Adrenal gland (tissue), 12 donors: ENCODE results near the gene FAM83C. TPM values are rescaled to one million over a fixed set of nuclear protein-coding genes. Genes with fewer than 3 reads are reported as not detected.

Source experiments
- DNase-seq, 7 donors: peaks; one replicate each; pipeline ENCODE4 v3.0.0-alpha.2; 2019 to 2020
- H3K27ac ChIP-seq, 5 donors: fragments of 200-600 bp; sonication (generic) in 4 of 5; 1 replicate in 3 of 5; 2 replicates in 2 of 5; pipeline versions ENCODE4 v1.5.1 to v1.8.0; 2016 to 2020; ENCODE audit warnings: mild to moderate bottlenecking in 1 of 5
- H3K27me3 ChIP-seq: fragments of 200-600 bp; 2 replicates; pipeline ENCODE4 v1.8.0; 2021
- H3K36me3 ChIP-seq, 2 donors: fragments of 200-600 bp; replicated peaks in 1 of 2; 1 replicate in 1 of 2; 2 replicates in 1 of 2; pipeline versions ENCODE4 v1.5.1 to v1.8.0; 2018 to 2022
- H3K4me1 ChIP-seq, 2 donors: fragments of 200-600 bp; replicated peaks in 1 of 2; 1 replicate in 1 of 2; 2 replicates in 1 of 2; pipeline versions ENCODE4 v1.5.1 to v1.8.0; 2018 to 2021
- H3K4me3 ChIP-seq, 4 donors: fragments of 200-600 bp; sonication (generic) in 3 of 4; one replicate each; pipeline ENCODE4 v1.5.1; 2016 to 2018
- H3K9me3 ChIP-seq, 3 donors: fragments of 200-600 bp; sonication (generic) in 1 of 3; replicated peaks in 1 of 3; 1 replicate in 2 of 3; 2 replicates in 1 of 3; pipeline versions ENCODE4 v1.5.1 to v1.8.0; 2016 to 2021
- CTCF ChIP-seq, 6 experiments: fragments of 450-650 bp in 4 of 6; fragments of 200-600 bp in 2 of 6; sonication (generic) in 1 of 6; IDR thresholded peaks; 1 replicate in 5 of 6; 2 replicates in 1 of 6; pipeline versions ENCODE4 v1.5.1 to v1.8.0; 2016 to 2021; ENCODE audit warnings: antibody characterized with exemption in 6 of 6, mild to moderate bottlenecking in 2 of 6, moderate library complexity in 1 of 6
- POLR2A ChIP-seq, 2 donors: fragments of 450-650 bp; IDR thresholded peaks; one replicate each; pipeline ENCODE4 v1.6.1; 2017; ENCODE audit warnings: antibody characterized with exemption in 2 of 2, mild to moderate bottlenecking in 2 of 2, moderate library complexity in 1 of 2
- WGBS, 4 donors: extraction: QIAGEN DNeasy Blood & Tissue Kit in 2 of 4; methylation state at CpG; one replicate each; pipeline versions ENCODE4 v1.1.5 to v1.1.7; 2013 to 2017; 5-methylcytosine and 5-hydroxymethylcytosine counted together
- intact Hi-C, 2 donors: fragments of 100-400 bp; cut with DNase I; formaldehyde crosslinking; loops; one replicate each; pipeline versions ENCODE4 v1.14.1 to v1.15.0; 2022 to 2023
- polyA plus RNA-seq, 3 donors: library from polyadenylated mRNA; stranded (reverse); fragments of 200-250 nt in 2 of 3; fragments of 350-450 nt in 1 of 3; fragmentation: Illumina TruSeq in 1 of 3; extraction: RNeasy Lipid Tissue Mini Kit (QIAGEN cat#74804) in 1 of 3; gene quantifications; one replicate each; pipeline ENCODE4 v1.2.3, GENCODE V29; 2013 to 2014
- total RNA-seq, 9 donors: library from RNA; depleted of rRNA in 4 of 9; stranded (reverse); fragments of >200 nt in 4 of 9; fragments of 120-200 nt in 1 of 9; fragmentation: NEBNext Ultra II Directional in 1 of 9; extraction: Animal tissue kit (Norgen Biotek cat#: 25700) in 1 of 9; gene quantifications; one replicate each; pipeline versions ENCODE4 v1.1.0 to v1.2.4, GENCODE V29; 2013 to 2023
- donor health status: healthy with polysubstance abuse.
- donor health status: Bipolar disorder and iron deficiency.
- donor health status: DM: yes; HTN: yes; CAD: no.
- donor health status: DM: no; HTN: no; CAD: no.
- donor health status: DM: no; HTN: no; CAD: no.
- donor health status: DM: yes; HTN: yes; CAD: no.

Gene FAM83C
- total and polyA plus RNA-seq, 12 donors, result 0.03 to 0.11 TPM; not detected in 10

DNA sequence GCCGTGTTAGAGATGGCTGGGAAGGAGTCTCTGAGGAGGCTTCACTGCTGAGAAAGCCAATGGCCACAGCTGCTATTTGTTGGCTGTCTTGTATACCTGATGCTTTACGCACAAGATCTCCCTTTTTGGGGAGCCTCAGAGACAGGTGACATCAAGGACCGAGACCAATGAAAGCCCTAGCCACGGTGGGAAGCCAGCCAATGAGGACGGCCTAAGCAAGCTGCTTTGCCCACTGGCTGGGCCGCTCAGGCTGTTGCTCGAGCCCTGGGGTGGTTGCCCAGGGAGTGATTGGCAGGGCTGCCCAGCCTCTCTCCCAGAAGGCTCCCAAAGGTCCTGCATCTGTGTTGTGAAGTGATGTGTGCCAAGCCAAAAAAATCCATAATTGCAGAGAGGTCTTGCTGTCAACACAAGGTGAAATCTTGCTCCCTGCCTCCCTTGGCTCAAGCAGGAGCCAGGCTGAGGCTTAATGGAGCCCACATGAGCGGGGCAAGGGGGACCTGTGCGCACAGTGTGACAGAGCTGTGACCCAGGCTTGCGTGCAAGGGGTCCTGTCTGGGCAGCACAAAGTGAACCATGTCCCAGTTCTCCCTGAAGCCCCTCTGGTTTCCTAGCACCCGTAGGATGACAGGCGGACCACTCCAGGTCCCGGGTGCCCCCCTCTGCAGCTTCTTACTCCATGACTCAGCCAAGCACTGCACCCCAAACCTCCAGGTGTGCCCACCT, 18.6 kb downstream of the FAM83C start:
- TF ChIP-seq POLR2A (IDR thresholded peaks at IDR 0.05), result peak in 1 of 2 donors; percentile 22
- no peak for TF ChIP-seq CTCF (IDR thresholded peaks at IDR 0.05)
- Histone ChIP-seq H3K4me1 (peaks cover 23 to 25% of the 10 kb centered on the region in 2 donors), H3K27me3 (no peaks in the 10 kb centered on the region), H3K27ac (no peak overlapping the region), H3K9me3 (no peaks in the 10 kb centered on the region), H3K36me3 (peaks cover 0 to 27% of the 10 kb centered on the region in 2 donors), H3K4me3 (no peak overlapping the region)
- WGBS, 4 donors, result 65 to 78% (median 74%) methylated on average over 10 to 13 of the region's 13 CpGs
- DNase-seq, result peak; percentile 67 to 97 (median 88)
- intact Hi-C loops, result loop anchor here in 1 of 2 donors (10.0 kb wide), 1 partner anchor 129 kb away; the partner anchor contains the start of gene EDEM2

DNA sequence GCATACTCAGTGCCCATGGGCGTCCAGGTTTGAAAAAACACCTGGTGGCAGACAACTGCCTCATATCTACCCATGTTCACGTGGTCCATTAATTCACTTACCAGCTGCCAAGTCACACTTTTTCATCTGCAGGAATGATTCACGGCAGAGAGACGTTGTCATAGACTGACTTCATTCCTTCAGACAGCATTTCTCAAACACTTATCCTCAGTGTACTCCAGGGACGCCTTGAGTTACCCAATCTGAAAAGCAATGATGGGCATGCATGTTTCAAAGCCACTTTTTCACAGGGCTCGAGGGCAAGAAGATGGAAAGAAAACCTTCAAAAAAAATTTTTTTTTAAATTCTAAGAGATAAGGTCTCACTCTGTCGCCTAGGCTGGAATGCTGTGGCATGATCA, 20.3 kb downstream of the FAM83C start:
- Histone ChIP-seq H3K4me1 (peaks cover 15 to 19% of the 10 kb centered on the region in 2 donors), H3K4me3 (no peak overlapping the region), H3K9me3 (no peaks in the 10 kb centered on the region), H3K27me3 (no peaks in the 10 kb centered on the region), H3K36me3 (peaks cover 0 to 34% of the 10 kb centered on the region in 2 donors), H3K27ac (no peak overlapping the region)
- WGBS, 4 donors, result 68 to 71% (median 70%) methylated on average over 6 to 7 of the region's 7 CpGs
- no peak for DNase-seq
- TF ChIP-seq POLR2A (IDR thresholded peaks at IDR 0.05), result no peak
- TF ChIP-seq CTCF (IDR thresholded peaks at IDR 0.05), result no peak
- intact Hi-C loops, result loop anchor here in 1 of 2 donors (10.0 kb wide), 1 partner anchor 127 kb away; the partner anchor contains the start of gene EDEM2

DNA sequence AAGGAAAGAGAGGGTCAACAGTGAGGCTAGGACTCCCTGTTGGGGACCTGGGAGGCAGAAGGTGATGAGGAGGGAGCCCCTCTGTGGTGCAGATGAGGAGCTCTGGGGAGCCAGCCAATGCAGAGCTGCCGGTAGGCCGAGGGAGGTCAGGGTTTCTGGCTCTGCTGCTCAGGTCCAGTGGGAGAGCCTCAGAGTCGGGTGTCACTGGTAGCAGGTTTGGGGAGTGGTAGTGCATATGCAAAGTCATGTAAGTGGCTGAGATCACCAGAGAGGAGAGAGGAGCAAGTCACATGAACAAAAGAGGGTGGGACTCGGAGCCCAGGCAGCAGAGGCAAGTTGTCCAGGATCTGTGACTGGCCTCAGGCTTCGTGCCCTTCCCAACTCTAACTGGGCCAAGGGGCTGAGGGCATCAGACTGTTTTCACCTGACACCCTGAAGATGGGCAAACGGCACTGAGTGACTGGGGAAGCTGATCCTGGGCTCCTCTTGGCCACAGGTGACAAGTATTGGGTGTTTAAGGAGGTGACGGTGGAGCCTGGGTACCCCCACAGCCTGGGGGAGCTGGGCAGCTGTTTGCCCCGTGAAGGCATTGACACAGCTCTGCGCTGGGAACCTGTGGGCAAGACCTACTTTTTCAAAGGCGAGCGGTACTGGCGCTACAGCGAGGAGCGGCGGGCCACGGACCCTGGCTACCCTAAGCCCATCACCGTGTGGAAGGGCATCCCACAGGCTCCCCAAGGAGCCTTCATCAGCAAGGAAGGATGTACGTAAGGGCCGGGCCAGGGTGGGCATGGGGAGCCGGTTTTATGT, 20.9 kb downstream of the FAM83C start:
- DNase-seq, result no peak
- Histone ChIP-seq H3K9me3 (no peaks in the 10 kb centered on the region), H3K27ac (no peak overlapping the region), H3K4me3 (no peak overlapping the region), H3K4me1 (peaks cover 8 to 13% of the 10 kb centered on the region in 2 donors), H3K27me3 (no peaks in the 10 kb centered on the region), H3K36me3 (peaks cover 0 to 34% of the 10 kb centered on the region in 2 donors)
- no peak for TF ChIP-seq CTCF (IDR thresholded peaks at IDR 0.05)
- WGBS, 4 donors, result 83 to 94% (median 91%) methylated on average over 6 to 20 of the region's 20 CpGs
- intact Hi-C loops, result loop anchor here in 1 of 2 donors (10.0 kb wide), 1 partner anchor 126 kb away; the partner anchor contains the start of gene EDEM2
